Neural cell (in vitro differentiated cells): Measurements from ENCODE around the gene TSPAN14. TPM values are rescaled to one million over a fixed set of nuclear protein-coding genes. Genes with fewer than 3 reads are reported as not detected.

Experiments
- H2AFZ ChIP-seq: fragments of 200-600, 300-800 bp; sonication (generic), shearing (Covaris generic); 2 replicates; pipeline ENCODE4 v1.6.0; 2014; ENCODE audit warnings: low read depth, mild to moderate bottlenecking, antibody characterized with exemption, low read length, moderate library complexity
- H3F3A ChIP-seq: fragments of 200-600 bp; shearing (Covaris generic); 2 replicates; pipeline ENCODE4 v1.6.1; 2016; ENCODE audit warnings: mild to moderate bottlenecking, moderate library complexity, mixed read lengths, antibody characterized with exemption, low read length; ENCODE audit not compliant: insufficient read depth, poor library complexity, severe bottlenecking
- H3K27ac ChIP-seq: fragments of 200-600, 300-800 bp; sonication (generic), shearing (Covaris generic); 2 replicates; pipeline ENCODE4 v1.5.1; 2014; ENCODE audit warnings: mild to moderate bottlenecking, low read length, moderate library complexity
- H3K27me3 ChIP-seq: fragments of 300-800, 200-600 bp; sonication (generic), shearing (Covaris generic); 2 replicates; pipeline ENCODE4 v1.6.0; 2014; ENCODE audit warnings: mild to moderate bottlenecking, low read depth, low read length, moderate library complexity; ENCODE audit not compliant: insufficient read depth
- H3K36me3 ChIP-seq: fragments of 300-800, 200-600 bp; sonication (generic), shearing (Covaris generic); 2 replicates; pipeline ENCODE4 v1.5.1; 2014; ENCODE audit warnings: mild to moderate bottlenecking, antibody characterized with exemption, low read length, moderate library complexity; ENCODE audit not compliant: insufficient read depth
- H3K4me2 ChIP-seq: fragments of 300-800, 200-600 bp; sonication (generic), shearing (Covaris generic); 2 replicates; pipeline ENCODE4 v1.6.0; 2014; ENCODE audit warnings: mild to moderate bottlenecking, low read length
- H3K4me3 ChIP-seq: fragments of 300-800, 200-600 bp; sonication (generic), shearing (Covaris generic); 2 replicates; pipeline ENCODE4 v1.5.1; 2014; ENCODE audit warnings: mild to moderate bottlenecking, low read length, moderate library complexity
- H3K79me2 ChIP-seq: fragments of 200-600 bp; shearing (Covaris generic); replicated peaks from 2 replicates; pipeline ENCODE4 v1.6.0; 2014; ENCODE audit warnings: mild to moderate bottlenecking, low read length, moderate library complexity; ENCODE audit not compliant: insufficient read depth
- H3K9ac ChIP-seq: fragments of 300-800, 200-600 bp; sonication (generic), shearing (Covaris generic); 2 replicates; pipeline ENCODE4 v1.6.1; 2016; ENCODE audit warnings: mild to moderate bottlenecking, low read length, mixed read lengths
- H3K9me2 ChIP-seq: fragments of 200-600 bp; shearing (Covaris generic); 2 replicates; pipeline ENCODE4 v1.6.1; 2016; ENCODE audit warnings: mild to moderate bottlenecking, low read length, mixed read lengths; ENCODE audit not compliant: insufficient read depth
- H3K9me3 ChIP-seq: fragments of 200-600, 300-800 bp; sonication (generic), shearing (Covaris generic); 2 replicates; pipeline ENCODE4 v1.6.1; 2016; ENCODE audit warnings: mild to moderate bottlenecking, mixed run types, low read length, moderate library complexity, mixed read lengths
- H4K20me1 ChIP-seq: fragments of 200-600 bp; shearing (Covaris generic); 2 replicates; pipeline ENCODE4 v1.6.1; 2016; ENCODE audit warnings: mild to moderate bottlenecking, mixed run types; ENCODE audit not compliant: insufficient read depth
- EP300 ChIP-seq: fragments of 450-650 bp; conservative IDR thresholded peaks from 2 replicates; pipeline ENCODE4 v1.6.1; 2014; ENCODE audit warnings: antibody characterized with exemption, mild to moderate bottlenecking, moderate library complexity; ENCODE audit not compliant: poor library complexity, severe bottlenecking
- EZH2 ChIP-seq: fragments of 200-600, 300-800 bp; shearing (Covaris generic), sonication (generic); IDR thresholded peaks from 2 replicates; pipeline ENCODE4 v1.6.1; 2014; ENCODE audit warnings: antibody characterized with exemption, low read length, borderline replicate concordance, mild to moderate bottlenecking; ENCODE audit not compliant: insufficient read depth, poor library complexity, severe bottlenecking
- MXI1 ChIP-seq: fragments of 450-650 bp; conservative IDR thresholded peaks from 2 replicates; pipeline ENCODE4 v1.6.1; 2014; ENCODE audit warnings: antibody characterized with exemption, mild to moderate bottlenecking; ENCODE audit not compliant: poor library complexity, severe bottlenecking
- POLR2AphosphoS5 ChIP-seq: IDR thresholded peaks from 2 replicates; pipeline ENCODE4 v1.6.1; 2012
- RAD21 ChIP-seq: fragments of 450-650 bp; conservative IDR thresholded peaks from 2 replicates; pipeline ENCODE4 v1.6.1; 2014; ENCODE audit warnings: antibody characterized with exemption, mild to moderate bottlenecking, moderate library complexity
- SMC3 ChIP-seq: fragments of 450-650 bp; conservative IDR thresholded peaks from 2 replicates; pipeline ENCODE4 v1.6.1; 2014; ENCODE audit warnings: antibody characterized with exemption, mild to moderate bottlenecking, moderate library complexity; ENCODE audit not compliant: poor library complexity
- TAF1 ChIP-seq: IDR thresholded peaks from 2 replicates; pipeline ENCODE4 v1.6.1; 2012; ENCODE audit warnings: low read depth
- polyA plus RNA-seq: library from polyadenylated mRNA; depleted of rRNA; stranded (reverse); fragments of >200 nt; gene quantifications from 2 replicates; pipeline ENCODE4 v1.2.3, GENCODE V29; 2014
- TF ChIP-seq, protein P1 (sequence below): IDR thresholded peaks from 2 replicates; pipeline ENCODE4 v1.6.1; 2012; ENCODE audit warnings: borderline replicate concordance
- TF ChIP-seq, protein P2 (sequence below): fragments of 450-650 bp; IDR thresholded peaks from 2 replicates; pipeline ENCODE4 v1.5.1; 2014; ENCODE audit warnings: antibody characterized with exemption, mild to moderate bottlenecking, moderate library complexity; ENCODE audit not compliant: poor library complexity, severe bottlenecking

TSPAN14 gene
- polyA plus RNA-seq, 1 donor from 2014 or later: 26.3 TPM

DNA sequence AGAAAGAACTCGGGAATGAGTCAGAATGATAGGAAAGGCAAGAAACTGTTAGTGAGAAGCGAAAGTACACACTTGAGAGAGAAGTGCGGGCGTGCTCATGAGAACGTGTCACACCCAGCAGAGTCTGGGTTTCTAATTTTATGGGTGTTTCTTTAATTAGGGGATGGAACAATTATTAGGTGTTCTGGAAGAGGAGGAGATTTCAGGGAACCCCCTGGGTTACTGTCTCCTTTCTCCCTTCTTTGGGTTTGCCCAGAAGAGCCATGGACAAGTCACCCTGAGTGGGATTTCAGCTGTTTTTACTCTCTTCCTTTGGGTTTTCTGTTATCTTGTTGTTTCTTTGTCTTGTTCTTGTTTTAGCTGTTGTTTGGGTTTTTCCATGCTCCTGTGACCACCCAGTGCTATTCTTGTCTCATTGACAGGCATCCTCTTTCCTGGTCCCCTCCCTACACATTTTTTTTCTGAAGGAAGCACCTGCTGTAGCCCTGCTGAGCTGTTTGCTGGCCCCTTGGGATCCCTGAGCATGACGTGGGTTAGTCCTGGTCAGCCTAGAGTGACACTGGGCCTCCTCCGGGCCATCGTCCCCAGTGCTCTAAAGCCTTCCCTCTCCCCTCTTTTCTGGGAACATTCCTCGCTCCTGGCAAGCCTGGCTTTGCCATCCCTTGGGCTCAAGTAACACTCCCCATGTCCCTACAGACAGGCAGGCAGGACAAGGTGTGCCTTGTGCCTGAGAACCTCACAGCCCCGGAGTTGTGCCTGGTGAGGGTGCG is 87.1 kb downstream of the TSPAN14 start:
- H3K9ac ChIP-seq: no peak overlapping the region
- no peaks in the 10 kb centered on the region for H3K36me3 ChIP-seq
- H3F3A ChIP-seq: no peaks in the 10 kb centered on the region
- no peaks in the 10 kb centered on the region for H3K9me3 ChIP-seq
- no peaks in the 10 kb centered on the region for H3K79me2 ChIP-seq
- H2AFZ ChIP-seq: no peak overlapping the region
- no peak overlapping the region for H3K4me3 ChIP-seq
- H3K4me2 ChIP-seq: no peak overlapping the region
- no peaks in the 10 kb centered on the region for H3K9me2 ChIP-seq
- H3K27me3 ChIP-seq: no peaks in the 10 kb centered on the region
- H4K20me1 ChIP-seq: no peaks in the 10 kb centered on the region
- no peak overlapping the region for H3K27ac ChIP-seq
- no peak for TF ChIP-seq POLR2AphosphoS5
- TF ChIP-seq RAD21: no peak
- no peak for TF ChIP-seq SMC3
- TF ChIP-seq, protein P1, sequence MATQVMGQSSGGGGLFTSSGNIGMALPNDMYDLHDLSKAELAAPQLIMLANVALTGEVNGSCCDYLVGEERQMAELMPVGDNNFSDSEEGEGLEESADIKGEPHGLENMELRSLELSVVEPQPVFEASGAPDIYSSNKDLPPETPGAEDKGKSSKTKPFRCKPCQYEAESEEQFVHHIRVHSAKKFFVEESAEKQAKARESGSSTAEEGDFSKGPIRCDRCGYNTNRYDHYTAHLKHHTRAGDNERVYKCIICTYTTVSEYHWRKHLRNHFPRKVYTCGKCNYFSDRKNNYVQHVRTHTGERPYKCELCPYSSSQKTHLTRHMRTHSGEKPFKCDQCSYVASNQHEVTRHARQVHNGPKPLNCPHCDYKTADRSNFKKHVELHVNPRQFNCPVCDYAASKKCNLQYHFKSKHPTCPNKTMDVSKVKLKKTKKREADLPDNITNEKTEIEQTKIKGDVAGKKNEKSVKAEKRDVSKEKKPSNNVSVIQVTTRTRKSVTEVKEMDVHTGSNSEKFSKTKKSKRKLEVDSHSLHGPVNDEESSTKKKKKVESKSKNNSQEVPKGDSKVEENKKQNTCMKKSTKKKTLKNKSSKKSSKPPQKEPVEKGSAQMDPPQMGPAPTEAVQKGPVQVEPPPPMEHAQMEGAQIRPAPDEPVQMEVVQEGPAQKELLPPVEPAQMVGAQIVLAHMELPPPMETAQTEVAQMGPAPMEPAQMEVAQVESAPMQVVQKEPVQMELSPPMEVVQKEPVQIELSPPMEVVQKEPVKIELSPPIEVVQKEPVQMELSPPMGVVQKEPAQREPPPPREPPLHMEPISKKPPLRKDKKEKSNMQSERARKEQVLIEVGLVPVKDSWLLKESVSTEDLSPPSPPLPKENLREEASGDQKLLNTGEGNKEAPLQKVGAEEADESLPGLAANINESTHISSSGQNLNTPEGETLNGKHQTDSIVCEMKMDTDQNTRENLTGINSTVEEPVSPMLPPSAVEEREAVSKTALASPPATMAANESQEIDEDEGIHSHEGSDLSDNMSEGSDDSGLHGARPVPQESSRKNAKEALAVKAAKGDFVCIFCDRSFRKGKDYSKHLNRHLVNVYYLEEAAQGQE: no peak
- TF ChIP-seq EP300: no peak
- no peak for TF ChIP-seq EZH2
- TF ChIP-seq, protein P2, sequence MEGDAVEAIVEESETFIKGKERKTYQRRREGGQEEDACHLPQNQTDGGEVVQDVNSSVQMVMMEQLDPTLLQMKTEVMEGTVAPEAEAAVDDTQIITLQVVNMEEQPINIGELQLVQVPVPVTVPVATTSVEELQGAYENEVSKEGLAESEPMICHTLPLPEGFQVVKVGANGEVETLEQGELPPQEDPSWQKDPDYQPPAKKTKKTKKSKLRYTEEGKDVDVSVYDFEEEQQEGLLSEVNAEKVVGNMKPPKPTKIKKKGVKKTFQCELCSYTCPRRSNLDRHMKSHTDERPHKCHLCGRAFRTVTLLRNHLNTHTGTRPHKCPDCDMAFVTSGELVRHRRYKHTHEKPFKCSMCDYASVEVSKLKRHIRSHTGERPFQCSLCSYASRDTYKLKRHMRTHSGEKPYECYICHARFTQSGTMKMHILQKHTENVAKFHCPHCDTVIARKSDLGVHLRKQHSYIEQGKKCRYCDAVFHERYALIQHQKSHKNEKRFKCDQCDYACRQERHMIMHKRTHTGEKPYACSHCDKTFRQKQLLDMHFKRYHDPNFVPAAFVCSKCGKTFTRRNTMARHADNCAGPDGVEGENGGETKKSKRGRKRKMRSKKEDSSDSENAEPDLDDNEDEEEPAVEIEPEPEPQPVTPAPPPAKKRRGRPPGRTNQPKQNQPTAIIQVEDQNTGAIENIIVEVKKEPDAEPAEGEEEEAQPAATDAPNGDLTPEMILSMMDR: no peak
- no peak for TF ChIP-seq TAF1
- TF ChIP-seq MXI1: no peak

DNA sequence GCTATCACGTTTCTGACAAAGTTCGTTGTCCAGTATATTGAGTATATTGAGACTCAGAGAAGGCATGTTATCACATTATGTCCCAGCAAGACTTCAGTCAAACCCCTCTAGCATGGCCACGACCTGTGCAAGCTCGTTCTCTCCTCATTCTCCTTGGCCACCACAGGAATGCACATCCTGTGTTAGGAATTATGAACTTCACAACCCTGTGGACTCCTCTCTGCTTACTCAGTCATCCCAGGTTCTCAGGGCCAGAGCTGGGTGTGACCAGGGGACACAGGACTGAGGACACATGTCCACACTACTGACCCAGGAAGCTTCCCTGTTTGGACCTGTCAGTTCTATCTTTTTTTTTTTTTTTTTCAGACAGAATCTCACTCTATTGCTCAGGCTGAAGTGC is 87.9 kb downstream of the TSPAN14 start:
- Histone ChIP-seq H3K4me2 (no peak overlapping the region), H4K20me1 (no peaks in the 10 kb centered on the region), H3F3A (no peaks in the 10 kb centered on the region), H3K27ac (no peak overlapping the region), H2AFZ (no peak overlapping the region), H3K36me3 (no peaks in the 10 kb centered on the region), H3K9me3 (no peaks in the 10 kb centered on the region), H3K9me2 (no peaks in the 10 kb centered on the region), H3K9ac (no peak overlapping the region), H3K4me3 (no peak overlapping the region), H3K27me3 (no peaks in the 10 kb centered on the region), H3K79me2 (no peaks in the 10 kb centered on the region)
- TF ChIP-seq MXI1: no peak
- TF ChIP-seq, protein P1: no peak
- no peak for TF ChIP-seq EP300
- no peak for TF ChIP-seq SMC3
- TF ChIP-seq POLR2AphosphoS5: no peak
- TF ChIP-seq, protein P2: no peak
- TF ChIP-seq RAD21: no peak
- no peak for TF ChIP-seq EZH2
- TF ChIP-seq TAF1: no peak
